CD4-positive, alpha-beta T cell treated with Interleukin-15 for 1 hour (primary cell): Measurements from ENCODE around the gene FLNB.

Experiments
- DNase-seq: peaks from one replicate; pipeline ENCODE4 v3.0.0-alpha.2; 2020

Gene FLNB

GRCh38 chr3:58112185-58112535, 103.9 kb downstream of the FLNB start:
- no peak for DNase-seq

GRCh38 chr3:58115175-58115574, 107.0 kb downstream of the FLNB start:
- DNase-seq: no peak

- DNase-seq: peak; percentile 87
Observed at GRCh38 chr3:58116161-58116955, 108.1 kb downstream of the FLNB start.

GRCh38 chr3:58116985-58117384, 108.8 kb downstream of the FLNB start:
- no peak for DNase-seq

- no peak for DNase-seq
Observed at GRCh38 chr3:58117561-58118181, 109.4 kb downstream of the FLNB start.

GRCh38 chr3:58119186-58119585, 111.0 kb downstream of the FLNB start:
- no peak for DNase-seq

- no peak for DNase-seq
Observed at GRCh38 chr3:58120075-58120812, 112.0 kb downstream of the FLNB start.

GRCh38 chr3:58121183-58121582, 113.0 kb downstream of the FLNB start:
- DNase-seq: no peak

GRCh38 chr3:58122936-58123700, 114.9 kb downstream of the FLNB start:
- DNase-seq: no peak

- DNase-seq: no peak
Observed at GRCh38 chr3:58124387-58124786, 116.2 kb downstream of the FLNB start.

- DNase-seq: no peak
Observed at GRCh38 chr3:58129041-58129770, 121.0 kb downstream of the FLNB start.

- no peak for DNase-seq
Observed at GRCh38 chr3:58130591-58130990, 122.4 kb downstream of the FLNB start.

GRCh38 chr3:58131101-58131825, 123.0 kb downstream of the FLNB start:
- DNase-seq: no peak

- no peak for DNase-seq
Observed at GRCh38 chr3:58132850-58133249, 124.6 kb downstream of the FLNB start.

GRCh38 chr3:58134468-58134867, 126.2 kb downstream of the FLNB start:
- no peak for DNase-seq

GRCh38 chr3:58135712-58136543, 127.7 kb downstream of the FLNB start:
- DNase-seq: no peak

- DNase-seq: no peak
Observed at GRCh38 chr3:58137306-58137705, 129.1 kb downstream of the FLNB start.

- no peak for DNase-seq
Observed at GRCh38 chr3:58141766-58142345, 133.6 kb downstream of the FLNB start.

- DNase-seq: no peak
Observed at GRCh38 chr3:58143417-58144055, 135.3 kb downstream of the FLNB start.
